Prostate gland (tissue), 2 donors: ENCODE data around the gene GOPC. TPM values are rescaled to one million over a fixed set of nuclear protein-coding genes. Genes with fewer than 3 reads are reported as not detected.

Experiments
- DNase-seq: peaks from one replicate; pipeline ENCODE4 v3.0.0-alpha.2; 2019; ENCODE audit warnings: low spot score
- H3K27ac ChIP-seq, 2 donors: fragments of 200-600 bp; sonication (generic); 2 replicates each; pipeline ENCODE4 v1.5.1; 2017 to 2019
- H3K27me3 ChIP-seq: fragments of 200-600 bp; sonication (generic); replicated peaks from 2 replicates; pipeline ENCODE4 v1.5.1; 2019; ENCODE audit not compliant: insufficient read depth
- H3K36me3 ChIP-seq, 2 donors: fragments of 200-600 bp; sonication (generic); 1 replicate in 1 of 2; 2 replicates in 1 of 2; pipeline versions ENCODE4 v1.5.1 to v1.8.1; 2017 to 2019
- H3K4me1 ChIP-seq: fragments of 200-600 bp; sonication (generic); replicated peaks from 2 replicates; pipeline ENCODE4 v1.5.1; 2019
- H3K4me3 ChIP-seq, 2 donors: fragments of 200-600 bp; sonication (generic); 2 replicates each; pipeline ENCODE4 v1.5.1; 2017 to 2019
- H3K9me3 ChIP-seq: fragments of 200-600 bp; sonication (generic); 2 replicates; pipeline ENCODE4 v1.5.1; 2017
- POLR2A ChIP-seq: fragments of 450-650 bp; IDR thresholded peaks from one replicate; pipeline ENCODE4 v1.6.1; 2016; ENCODE audit warnings: antibody characterized with exemption, mild to moderate bottlenecking
- POLR2AphosphoS5 ChIP-seq: sonication (generic); formaldehyde crosslinking; IDR thresholded peaks from one replicate; pipeline ENCODE4 v1.6.1; 2017; ENCODE audit warnings: antibody characterized with exemption
- WGBS: methylation state at CpG from one replicate; pipeline ENCODE4 v1.1.5; 2018; 5-methylcytosine and 5-hydroxymethylcytosine counted together
- intact Hi-C: fragments of 100-400 bp; cut with DNase I; formaldehyde crosslinking; loops from one replicate; pipeline ENCODE4 v1.14.2; 2022
- total RNA-seq, 2 donors: library from RNA; depleted of rRNA; stranded (reverse); fragments of >200 nt; gene quantifications; one replicate each; pipeline ENCODE4 v1.1.0, GENCODE V29; 2016
- TF ChIP-seq, protein P1 (sequence below), 4 experiments: fragments of 200-600 bp in 2 of 4; fragments of 450-650 bp in 2 of 4; sonication (generic) in 2 of 4; IDR thresholded peaks; 1 replicate in 3 of 4; 2 replicates in 1 of 4; pipeline ENCODE4 v1.5.1; 2016 to 2019; ENCODE audit warnings: antibody characterized with exemption in 4 of 4, mild to moderate bottlenecking in 2 of 4, moderate library complexity in 2 of 4

The GOPC gene
- total RNA-seq, 2 donors from 2014 or later, result 20.2 to 24.2 TPM

- Histone ChIP-seq H3K4me1 (no peaks in the 10 kb centered on the region), H3K9me3 (no peaks in the 10 kb centered on the region), H3K4me3 (no peak overlapping the region), H3K27me3 (no peaks in the 10 kb centered on the region), H3K27ac (no peak overlapping the region), H3K36me3 (no peaks in the 10 kb centered on the region)
- TF ChIP-seq POLR2A, result no peak
- no peak for TF ChIP-seq POLR2AphosphoS5
- TF ChIP-seq, protein P1, sequence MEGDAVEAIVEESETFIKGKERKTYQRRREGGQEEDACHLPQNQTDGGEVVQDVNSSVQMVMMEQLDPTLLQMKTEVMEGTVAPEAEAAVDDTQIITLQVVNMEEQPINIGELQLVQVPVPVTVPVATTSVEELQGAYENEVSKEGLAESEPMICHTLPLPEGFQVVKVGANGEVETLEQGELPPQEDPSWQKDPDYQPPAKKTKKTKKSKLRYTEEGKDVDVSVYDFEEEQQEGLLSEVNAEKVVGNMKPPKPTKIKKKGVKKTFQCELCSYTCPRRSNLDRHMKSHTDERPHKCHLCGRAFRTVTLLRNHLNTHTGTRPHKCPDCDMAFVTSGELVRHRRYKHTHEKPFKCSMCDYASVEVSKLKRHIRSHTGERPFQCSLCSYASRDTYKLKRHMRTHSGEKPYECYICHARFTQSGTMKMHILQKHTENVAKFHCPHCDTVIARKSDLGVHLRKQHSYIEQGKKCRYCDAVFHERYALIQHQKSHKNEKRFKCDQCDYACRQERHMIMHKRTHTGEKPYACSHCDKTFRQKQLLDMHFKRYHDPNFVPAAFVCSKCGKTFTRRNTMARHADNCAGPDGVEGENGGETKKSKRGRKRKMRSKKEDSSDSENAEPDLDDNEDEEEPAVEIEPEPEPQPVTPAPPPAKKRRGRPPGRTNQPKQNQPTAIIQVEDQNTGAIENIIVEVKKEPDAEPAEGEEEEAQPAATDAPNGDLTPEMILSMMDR (IDR thresholded peaks at IDR 0.05), result no peak
- intact Hi-C loops, result loop anchor here (5.0 kb wide), 1 partner anchor 43 kb away; the partner anchor contains the start of gene GOPC
- 75% methylated on average over 4 of the region's 4 CpGs for WGBS
- DNase-seq, result no peak
Observed at GRCh38 chr6:117558818-117559217, 43.5 kb downstream of the GOPC start.

DNA sequence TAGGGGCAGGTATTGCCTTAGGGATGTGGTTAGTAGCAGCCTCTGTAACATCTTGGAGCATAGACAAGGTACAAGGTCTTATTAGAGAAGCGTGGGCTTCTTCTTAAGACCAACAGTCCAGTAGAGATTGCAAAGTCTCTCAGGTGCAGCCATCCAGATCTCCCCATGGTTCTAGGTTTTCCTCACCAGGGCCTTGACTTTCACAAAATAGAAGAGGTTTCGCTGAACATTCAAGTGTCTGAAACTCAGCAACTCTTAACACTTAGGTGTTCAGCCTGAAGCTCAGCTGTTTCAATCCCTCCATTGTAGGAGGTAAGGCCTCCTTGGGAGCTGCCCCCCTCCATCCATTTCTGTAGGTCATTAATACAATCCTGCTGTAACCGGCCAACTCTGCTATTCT, 44.4 kb downstream of the GOPC start:
- TF ChIP-seq POLR2AphosphoS5 (no peak), POLR2A (no peak)
- TF ChIP-seq, protein P1 (IDR thresholded peaks at IDR 0.05), result no peak
- no peak overlapping the region for H3K27ac ChIP-seq
- 73% methylated on average over 3 of the region's 3 CpGs for WGBS
- intact Hi-C loops, result loop anchor here (5.0 kb wide), 1 partner anchor 44 kb away; the partner anchor contains the start of gene GOPC
- no peaks in the 10 kb centered on the region for H3K36me3 ChIP-seq
- H3K4me1 ChIP-seq, result no peaks in the 10 kb centered on the region
- no peaks in the 10 kb centered on the region for H3K9me3 ChIP-seq
- no peak for DNase-seq
- no peak overlapping the region for H3K4me3 ChIP-seq
- H3K27me3 ChIP-seq, result no peaks in the 10 kb centered on the region

- Histone ChIP-seq H3K9me3 (no peaks in the 10 kb centered on the region), H3K27ac (no peak overlapping the region), H3K27me3 (no peaks in the 10 kb centered on the region), H3K36me3 (no peaks in the 10 kb centered on the region), H3K4me1 (no peaks in the 10 kb centered on the region), H3K4me3 (no peak overlapping the region)
- intact Hi-C loops, result loop anchor here (2.0 to 5.0 kb wide), 2 partner anchors 46 to 107 kb away; partner anchors contain the start of gene GOPC
- peak; percentile 36 for DNase-seq
- no peak for TF ChIP-seq POLR2A
- TF ChIP-seq, protein P1 (IDR thresholded peaks at IDR 0.05), result peak; percentile 63 to 95 (median 80)
- no peak for TF ChIP-seq POLR2AphosphoS5
- 19% methylated on average over 5 of the region's 5 CpGs for WGBS
Observed at GRCh38 chr6:117555882-117556498, 46.3 kb downstream of the GOPC start.

GRCh38 chr6:117555262-117555849, 47.0 kb downstream of the GOPC start:
- no peak for DNase-seq
- Histone ChIP-seq H3K36me3 (no peaks in the 10 kb centered on the region), H3K4me3 (no peak overlapping the region), H3K27me3 (no peaks in the 10 kb centered on the region), H3K4me1 (no peaks in the 10 kb centered on the region), H3K27ac (no peak overlapping the region), H3K9me3 (no peaks in the 10 kb centered on the region)
- intact Hi-C loops, result loop anchor here (2.0 to 5.0 kb wide), 2 partner anchors 47 to 107 kb away; partner anchors contain the start of gene GOPC
- WGBS, result 34% methylated on average over 3 of the region's 3 CpGs
- TF ChIP-seq, protein P1 (IDR thresholded peaks at IDR 0.05), result no peak

- H3K27me3 ChIP-seq, result no peaks in the 10 kb centered on the region
- H3K9me3 ChIP-seq, result no peaks in the 10 kb centered on the region
- H3K36me3 ChIP-seq, result no peaks in the 10 kb centered on the region
- TF ChIP-seq POLR2AphosphoS5 (no peak), POLR2A (no peak)
- TF ChIP-seq, protein P1 (IDR thresholded peaks at IDR 0.05), result no peak
- H3K27ac ChIP-seq, result no peak overlapping the region
- WGBS, result 68% methylated on average over 3 of the region's 3 CpGs
- intact Hi-C loops, result no loop called here
- no peak overlapping the region for H3K4me3 ChIP-seq
- DNase-seq, result no peak
- no peaks in the 10 kb centered on the region for H3K4me1 ChIP-seq
Observed at GRCh38 chr6:117553142-117553541, 49.2 kb downstream of the GOPC start.
